ENCODE measurements around the gene GLYATL3.

Gene GLYATL3

DNA sequence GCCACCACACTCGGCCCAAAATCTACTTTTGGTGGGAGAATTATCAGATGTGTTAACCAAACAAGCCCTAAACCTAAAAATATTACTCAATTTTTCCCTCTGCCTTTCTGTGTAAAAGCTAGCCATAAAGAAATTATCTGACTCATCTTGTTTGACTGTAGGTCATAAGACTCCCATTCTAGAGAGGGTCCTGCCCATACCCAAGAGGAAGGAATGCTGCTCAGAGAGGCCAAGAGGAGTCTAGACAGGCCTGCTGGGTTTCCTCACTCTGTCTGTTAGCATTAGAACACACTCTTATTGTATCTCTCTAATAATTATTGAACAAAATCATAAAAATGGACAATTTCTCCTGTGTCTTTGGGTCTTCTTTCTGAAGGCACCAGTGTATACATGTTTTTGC lies 76.9 kb downstream of the GLYATL3 start:
- Histone ChIP-seq H3K9ac (ENCODE audit: low read length in 5 of 5) (no peak overlapping the region), H3K4me1 (ENCODE audit: control insufficient read depth in 5 of 5, insufficient read depth in 5 of 5, low read length in 5 of 5) (peaks cover 0 to 2% (median 0%) of the 10 kb centered on the region in 5 donors), H3K27me3 (ENCODE audit: control insufficient read depth in 5 of 5, insufficient read depth in 4 of 5, low read length in 5 of 5) (no peaks in the 10 kb centered on the region), H3K27ac (ENCODE audit: low read depth, low read length) (no peak overlapping the region), H3K36me3 (ENCODE audit: control insufficient read depth in 5 of 5, insufficient read depth in 5 of 5, low read length in 5 of 5) (no peaks in the 10 kb centered on the region), H3K4me3 (ENCODE audit: low read depth in 1 of 5, low read length in 5 of 5) (no peak overlapping the region), H3K9me3 (ENCODE audit: control insufficient read depth in 5 of 5, low read length in 5 of 5) (no peaks in the 10 kb centered on the region)

Measured in subcutaneous abdominal adipose tissue (tissue), 5 donors.